DOHH2 (cell line): Measurements from ENCODE around the gene SHCBP1L.

ENCODE experiments used
- H3F3A ChIP-seq: fragments of 200-600 bp; sonication (generic), shearing (Covaris generic); 2 replicates; pipeline ENCODE4 v1.6.0; 2016; ENCODE audit warnings: antibody characterized with exemption, mild to moderate bottlenecking; ENCODE audit not compliant: control insufficient read depth, insufficient read depth
- H3K27ac ChIP-seq: fragments of 200-600 bp; sonication (generic); 2 replicates; pipeline ENCODE4 v1.5.1; 2014; ENCODE audit warnings: low read depth, mild to moderate bottlenecking, low read length, moderate library complexity
- H3K27me3 ChIP-seq: fragments of 200-600 bp; sonication (generic); 2 replicates; pipeline ENCODE4 v1.6.1; 2014; ENCODE audit warnings: mild to moderate bottlenecking, low read length, mixed read lengths; ENCODE audit not compliant: control insufficient read depth
- H3K36me3 ChIP-seq: fragments of 200-600 bp; sonication (generic); 2 replicates; pipeline ENCODE4 v1.6.1; 2014; ENCODE audit warnings: mild to moderate bottlenecking, low read length, moderate library complexity, mixed read lengths; ENCODE audit not compliant: control insufficient read depth
- H3K4me1 ChIP-seq: fragments of 200-600 bp; sonication (generic); 2 replicates; pipeline ENCODE4 v1.6.1; 2014; ENCODE audit warnings: mild to moderate bottlenecking, low read length, mixed read lengths; ENCODE audit not compliant: control insufficient read depth
- H3K4me2 ChIP-seq: fragments of 200-600 bp; sonication (generic); 2 replicates; pipeline ENCODE4 v1.6.0; 2014; ENCODE audit warnings: mild to moderate bottlenecking, low read length, moderate library complexity
- H3K4me3 ChIP-seq: fragments of 200-600 bp; sonication (generic); 2 replicates; pipeline ENCODE4 v1.5.1; 2014; ENCODE audit warnings: mild to moderate bottlenecking, low read length, mixed read lengths
- H3K79me2 ChIP-seq: fragments of 200-600 bp; sonication (generic); 2 replicates; pipeline ENCODE4 v1.6.1; 2014; ENCODE audit warnings: mild to moderate bottlenecking, low read length, mixed read lengths; ENCODE audit not compliant: control insufficient read depth
- H3K9me2 ChIP-seq: fragments of 200-600 bp; sonication (generic); replicated peaks from 2 replicates; pipeline ENCODE4 v1.6.1; 2014; ENCODE audit warnings: mild to moderate bottlenecking, low read length, mixed read lengths; ENCODE audit not compliant: control insufficient read depth
- H3K9me3 ChIP-seq: fragments of 200-600 bp; sonication (generic); 2 replicates; pipeline ENCODE4 v1.6.1; 2014; ENCODE audit warnings: antibody characterized with exemption, low read length, mixed read lengths; ENCODE audit not compliant: control insufficient read depth, insufficient read depth
- H4K20me1 ChIP-seq: fragments of 200-600 bp; sonication (generic); 2 replicates; pipeline ENCODE4 v1.6.0; 2014; ENCODE audit warnings: low read depth, mild to moderate bottlenecking, antibody characterized with exemption, low read length, moderate library complexity; ENCODE audit not compliant: control insufficient read depth, insufficient read depth
- EZH2phosphoT487 ChIP-seq: fragments of 200-600 bp; sonication (generic); IDR thresholded peaks from 2 replicates; pipeline ENCODE4 v1.6.1; 2017; ENCODE audit warnings: borderline replicate concordance, mild to moderate bottlenecking, antibody characterized with exemption, low read length, moderate library complexity, mixed read lengths
- TF ChIP-seq, protein P1 (sequence below): fragments of 200-600 bp; sonication (generic); IDR thresholded peaks from one replicate; pipeline ENCODE4 v1.5.1; 2014; ENCODE audit warnings: antibody characterized with exemption, mild to moderate bottlenecking, low read depth, low read length; ENCODE audit not compliant: poor library complexity, severe bottlenecking

The SHCBP1L gene

DNA sequence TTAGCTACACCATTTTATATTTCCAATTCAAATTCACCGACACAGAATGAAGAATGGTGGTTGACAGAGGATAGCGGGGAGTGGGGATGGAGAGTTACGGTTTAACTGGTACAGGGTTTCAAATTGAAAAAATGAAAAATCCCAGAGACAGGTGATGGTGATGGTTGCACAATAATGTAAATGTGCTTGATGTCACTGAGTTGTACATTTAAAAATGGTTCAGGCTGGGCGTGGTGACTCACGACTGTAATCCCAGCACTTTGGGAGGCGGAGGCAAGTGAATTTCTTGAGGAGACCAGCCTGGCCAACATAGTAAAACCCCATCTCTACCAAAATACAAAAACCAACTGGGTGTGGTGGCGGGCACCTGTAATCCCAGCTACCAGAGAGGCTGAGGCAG, 31.2 kb upstream of the SHCBP1L start:
- no peaks in the 10 kb centered on the region for H3K79me2 ChIP-seq
- H3K9me2 ChIP-seq, result no peaks in the 10 kb centered on the region
- H3K27me3 ChIP-seq, result no peaks in the 10 kb centered on the region
- H3K9me3 ChIP-seq, result no peaks in the 10 kb centered on the region
- H3F3A ChIP-seq, result no peaks in the 10 kb centered on the region
- no peak overlapping the region for H3K27ac ChIP-seq
- no peak overlapping the region for H3K4me3 ChIP-seq
- H3K36me3 ChIP-seq, result no peaks in the 10 kb centered on the region
- no peaks in the 10 kb centered on the region for H4K20me1 ChIP-seq
- TF ChIP-seq EZH2phosphoT487, result no peak
- TF ChIP-seq, protein P1, sequence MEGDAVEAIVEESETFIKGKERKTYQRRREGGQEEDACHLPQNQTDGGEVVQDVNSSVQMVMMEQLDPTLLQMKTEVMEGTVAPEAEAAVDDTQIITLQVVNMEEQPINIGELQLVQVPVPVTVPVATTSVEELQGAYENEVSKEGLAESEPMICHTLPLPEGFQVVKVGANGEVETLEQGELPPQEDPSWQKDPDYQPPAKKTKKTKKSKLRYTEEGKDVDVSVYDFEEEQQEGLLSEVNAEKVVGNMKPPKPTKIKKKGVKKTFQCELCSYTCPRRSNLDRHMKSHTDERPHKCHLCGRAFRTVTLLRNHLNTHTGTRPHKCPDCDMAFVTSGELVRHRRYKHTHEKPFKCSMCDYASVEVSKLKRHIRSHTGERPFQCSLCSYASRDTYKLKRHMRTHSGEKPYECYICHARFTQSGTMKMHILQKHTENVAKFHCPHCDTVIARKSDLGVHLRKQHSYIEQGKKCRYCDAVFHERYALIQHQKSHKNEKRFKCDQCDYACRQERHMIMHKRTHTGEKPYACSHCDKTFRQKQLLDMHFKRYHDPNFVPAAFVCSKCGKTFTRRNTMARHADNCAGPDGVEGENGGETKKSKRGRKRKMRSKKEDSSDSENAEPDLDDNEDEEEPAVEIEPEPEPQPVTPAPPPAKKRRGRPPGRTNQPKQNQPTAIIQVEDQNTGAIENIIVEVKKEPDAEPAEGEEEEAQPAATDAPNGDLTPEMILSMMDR, result no peak
- no peaks in the 10 kb centered on the region for H3K4me1 ChIP-seq
- H3K4me2 ChIP-seq, result no peak overlapping the region

DNA sequence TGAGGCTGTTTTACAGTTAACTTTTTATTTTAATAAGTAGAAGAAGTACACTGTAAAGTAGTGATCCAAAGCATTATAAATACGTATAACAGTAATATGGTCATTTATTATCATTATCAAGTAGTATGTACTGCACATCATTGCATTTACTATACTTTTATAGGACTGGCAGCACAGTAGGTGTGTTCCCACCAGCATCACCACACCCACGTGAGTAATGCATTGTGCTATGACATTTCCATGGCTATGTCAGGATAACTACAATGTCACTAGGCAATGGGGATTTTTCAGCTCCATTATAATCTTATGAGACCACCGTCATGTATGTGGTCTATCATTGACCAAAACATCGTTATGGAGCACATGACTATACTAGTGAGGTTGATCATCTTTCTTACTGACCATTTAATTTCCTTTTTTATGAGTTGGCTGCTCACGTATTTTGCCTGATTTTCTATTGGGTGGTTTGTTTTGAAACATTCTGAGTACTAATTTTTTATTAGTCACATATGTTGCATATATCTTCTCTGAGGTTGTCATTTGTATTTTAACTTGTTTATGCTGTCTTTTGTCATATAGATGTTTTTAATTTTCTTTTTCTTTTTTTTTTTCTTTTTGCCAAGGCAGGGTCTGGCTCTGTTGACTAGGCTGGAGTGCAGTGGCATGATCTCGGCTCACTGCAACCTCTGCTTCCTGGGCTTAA, 25.3 kb upstream of the SHCBP1L start:
- no peak for TF ChIP-seq EZH2phosphoT487
- TF ChIP-seq, protein P1, result no peak
- Histone ChIP-seq H3K4me3 (no peak overlapping the region), H3K9me2 (no peaks in the 10 kb centered on the region), H3K4me2 (no peak overlapping the region), H3F3A (no peaks in the 10 kb centered on the region), H3K4me1 (no peaks in the 10 kb centered on the region), H3K27ac (no peak overlapping the region), H4K20me1 (no peaks in the 10 kb centered on the region), H3K27me3 (no peaks in the 10 kb centered on the region), H3K79me2 (no peaks in the 10 kb centered on the region), H3K36me3 (no peaks in the 10 kb centered on the region), H3K9me3 (no peaks in the 10 kb centered on the region)

GRCh38 chr1:182977480-182977879, 24.5 kb upstream of the SHCBP1L start:
- H3K79me2 ChIP-seq, result no peaks in the 10 kb centered on the region
- no peaks in the 10 kb centered on the region for H3F3A ChIP-seq
- no peaks in the 10 kb centered on the region for H3K36me3 ChIP-seq
- no peaks in the 10 kb centered on the region for H3K4me1 ChIP-seq
- H3K27me3 ChIP-seq, result no peaks in the 10 kb centered on the region
- TF ChIP-seq, protein P1, result no peak
- TF ChIP-seq EZH2phosphoT487, result no peak
- H3K4me3 ChIP-seq, result no peak overlapping the region
- H3K9me2 ChIP-seq, result no peaks in the 10 kb centered on the region
- H4K20me1 ChIP-seq, result no peaks in the 10 kb centered on the region
- no peak overlapping the region for H3K4me2 ChIP-seq
- H3K9me3 ChIP-seq, result no peaks in the 10 kb centered on the region
- H3K27ac ChIP-seq, result no peak overlapping the region
